Astrocyte of the cerebellum (primary cell): Measurements from ENCODE around the gene COA8.

Experiments
- DNase-seq: peaks from one replicate; pipeline ENCODE4 v3.0.0-alpha.2; 2011; ENCODE audit warnings: low read depth
- H3K4me3 ChIP-seq: 2 replicates; pipeline ENCODE4 v1.5.1; 2011; ENCODE audit warnings: mild to moderate bottlenecking, low read depth, low read length, moderate library complexity
- in situ Hi-C: cut with HindIII; loops from 2 replicates; pipeline ENCODE4 v1.10.0; 2017; ENCODE audit warnings: low sequenced_read_pairs
- TF ChIP-seq, protein P1 (sequence below): IDR thresholded peaks from 2 replicates; pipeline ENCODE4 v1.5.1; 2012; ENCODE audit warnings: low read length, low read depth, moderate library complexity, mild to moderate bottlenecking; ENCODE audit errors: missing control alignments

Gene COA8

DNA sequence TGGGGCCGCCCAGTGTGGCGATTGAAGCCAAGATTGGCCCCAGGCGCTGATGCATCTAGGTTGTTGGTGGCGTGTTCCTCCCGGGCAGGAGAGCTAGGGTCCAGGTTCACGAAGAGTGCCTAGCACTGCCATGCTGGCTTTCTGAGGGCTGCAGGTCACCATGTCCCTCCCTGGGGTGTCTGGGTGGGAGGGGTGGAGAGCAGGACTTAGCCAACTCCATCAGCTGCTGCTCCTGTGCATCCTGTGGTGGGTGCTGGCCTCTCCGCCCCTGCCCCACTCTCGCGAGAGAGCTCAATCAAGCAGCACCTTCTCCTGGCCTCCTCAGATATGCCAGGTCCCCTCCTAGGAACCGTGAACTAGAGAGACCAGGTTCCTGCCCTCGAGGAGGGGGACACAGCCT lies 31.9 kb upstream of the COA8 start:
- TF ChIP-seq, protein P1, sequence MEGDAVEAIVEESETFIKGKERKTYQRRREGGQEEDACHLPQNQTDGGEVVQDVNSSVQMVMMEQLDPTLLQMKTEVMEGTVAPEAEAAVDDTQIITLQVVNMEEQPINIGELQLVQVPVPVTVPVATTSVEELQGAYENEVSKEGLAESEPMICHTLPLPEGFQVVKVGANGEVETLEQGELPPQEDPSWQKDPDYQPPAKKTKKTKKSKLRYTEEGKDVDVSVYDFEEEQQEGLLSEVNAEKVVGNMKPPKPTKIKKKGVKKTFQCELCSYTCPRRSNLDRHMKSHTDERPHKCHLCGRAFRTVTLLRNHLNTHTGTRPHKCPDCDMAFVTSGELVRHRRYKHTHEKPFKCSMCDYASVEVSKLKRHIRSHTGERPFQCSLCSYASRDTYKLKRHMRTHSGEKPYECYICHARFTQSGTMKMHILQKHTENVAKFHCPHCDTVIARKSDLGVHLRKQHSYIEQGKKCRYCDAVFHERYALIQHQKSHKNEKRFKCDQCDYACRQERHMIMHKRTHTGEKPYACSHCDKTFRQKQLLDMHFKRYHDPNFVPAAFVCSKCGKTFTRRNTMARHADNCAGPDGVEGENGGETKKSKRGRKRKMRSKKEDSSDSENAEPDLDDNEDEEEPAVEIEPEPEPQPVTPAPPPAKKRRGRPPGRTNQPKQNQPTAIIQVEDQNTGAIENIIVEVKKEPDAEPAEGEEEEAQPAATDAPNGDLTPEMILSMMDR = no peak
- DNase-seq = no peak

DNA sequence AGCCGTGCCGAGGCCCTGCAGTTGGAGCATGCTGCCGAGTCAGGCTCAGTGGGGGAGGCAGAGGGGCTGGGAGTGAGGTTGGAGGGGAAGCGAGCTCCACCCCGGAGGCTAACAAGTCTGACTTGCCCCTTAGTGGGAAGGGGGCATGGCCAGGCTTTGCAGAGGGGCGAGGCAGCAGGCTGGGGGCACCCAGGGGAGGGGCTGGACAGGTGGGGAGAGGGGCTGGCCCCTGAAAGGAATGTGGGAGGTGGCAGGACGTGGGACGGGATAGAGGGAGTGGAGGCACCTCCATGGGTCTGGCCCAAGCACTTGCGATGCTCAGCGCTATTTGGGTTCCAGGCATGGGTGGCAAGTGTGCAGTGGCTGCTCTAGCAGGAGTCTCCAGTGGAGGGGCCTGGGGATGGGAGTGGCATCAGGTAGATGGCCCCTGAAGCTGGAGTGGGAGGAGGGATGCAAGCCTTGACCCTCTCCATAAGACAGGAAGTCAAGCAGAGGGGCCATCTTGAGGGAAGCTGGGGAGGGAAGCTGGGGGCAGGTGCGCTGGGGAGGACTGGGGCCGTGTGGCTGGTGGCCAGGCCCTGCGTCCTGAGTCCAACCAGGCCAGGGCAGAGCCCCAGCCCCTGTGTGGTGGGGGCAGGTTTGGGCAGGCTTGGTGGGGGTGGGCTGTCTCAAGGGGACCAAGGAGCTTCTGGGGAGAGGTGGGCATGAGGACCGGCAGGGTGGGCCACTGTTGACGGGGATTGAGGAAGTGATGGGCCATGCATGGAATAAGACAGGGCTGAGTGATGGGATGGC lies 31.1 kb upstream of the COA8 start:
- in situ Hi-C loops = no loop called here
- DNase-seq = no peak
- TF ChIP-seq, protein P1 = no peak
- no peak overlapping the region for H3K4me3 ChIP-seq

More for the DNA sequence above, 31.9 kb upstream of the COA8 start:
- no peak overlapping the region for H3K4me3 ChIP-seq
- in situ Hi-C loops = no loop called here

DNA sequence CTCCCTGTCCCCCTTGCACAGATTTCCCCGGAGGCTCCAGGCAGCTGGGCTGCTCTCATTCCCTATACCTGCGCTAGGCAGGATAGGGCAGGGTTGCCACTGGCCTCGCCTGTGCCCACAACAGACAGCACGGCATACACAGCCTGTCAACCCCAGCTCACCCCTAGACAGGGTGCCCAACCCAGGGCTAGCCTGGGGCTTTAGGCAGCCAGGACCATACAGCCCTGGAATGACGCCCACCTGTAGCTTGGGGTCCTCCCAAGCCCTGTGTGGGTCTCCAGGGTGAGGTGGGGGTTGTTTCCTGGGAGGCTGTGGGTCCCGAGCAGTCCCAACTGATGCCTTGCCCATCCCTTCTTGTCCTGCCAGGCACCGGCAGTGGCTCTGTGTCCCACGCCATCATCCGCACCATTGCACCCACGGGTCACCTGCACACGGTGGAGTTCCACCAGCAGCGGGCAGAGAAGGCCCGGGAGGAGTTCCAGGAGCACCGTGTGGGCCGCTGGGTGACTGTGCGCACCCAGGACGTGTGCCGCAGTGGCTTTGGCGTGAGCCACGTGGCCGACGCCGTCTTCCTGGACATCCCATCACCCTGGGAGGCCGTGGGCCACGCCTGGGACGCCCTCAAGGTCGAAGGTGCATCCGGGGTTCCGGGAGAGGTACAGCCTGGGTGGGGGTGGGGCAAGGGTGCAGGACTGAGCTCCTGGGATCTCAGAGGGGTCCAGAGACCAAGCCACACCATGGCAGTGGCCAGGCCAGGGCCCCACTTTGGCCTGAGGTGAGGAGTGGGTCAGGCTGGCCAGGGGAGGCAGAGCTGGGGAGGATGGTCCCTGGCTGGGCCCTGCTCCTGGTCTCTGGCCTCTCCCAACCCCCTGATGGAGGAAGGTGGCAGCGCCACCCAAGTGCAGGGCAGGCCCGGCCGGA lies 30.3 kb upstream of the COA8 start:
- TF ChIP-seq, protein P1 = no peak
- no peak overlapping the region for H3K4me3 ChIP-seq
- no peak for DNase-seq
- in situ Hi-C loops = no loop called here

DNA sequence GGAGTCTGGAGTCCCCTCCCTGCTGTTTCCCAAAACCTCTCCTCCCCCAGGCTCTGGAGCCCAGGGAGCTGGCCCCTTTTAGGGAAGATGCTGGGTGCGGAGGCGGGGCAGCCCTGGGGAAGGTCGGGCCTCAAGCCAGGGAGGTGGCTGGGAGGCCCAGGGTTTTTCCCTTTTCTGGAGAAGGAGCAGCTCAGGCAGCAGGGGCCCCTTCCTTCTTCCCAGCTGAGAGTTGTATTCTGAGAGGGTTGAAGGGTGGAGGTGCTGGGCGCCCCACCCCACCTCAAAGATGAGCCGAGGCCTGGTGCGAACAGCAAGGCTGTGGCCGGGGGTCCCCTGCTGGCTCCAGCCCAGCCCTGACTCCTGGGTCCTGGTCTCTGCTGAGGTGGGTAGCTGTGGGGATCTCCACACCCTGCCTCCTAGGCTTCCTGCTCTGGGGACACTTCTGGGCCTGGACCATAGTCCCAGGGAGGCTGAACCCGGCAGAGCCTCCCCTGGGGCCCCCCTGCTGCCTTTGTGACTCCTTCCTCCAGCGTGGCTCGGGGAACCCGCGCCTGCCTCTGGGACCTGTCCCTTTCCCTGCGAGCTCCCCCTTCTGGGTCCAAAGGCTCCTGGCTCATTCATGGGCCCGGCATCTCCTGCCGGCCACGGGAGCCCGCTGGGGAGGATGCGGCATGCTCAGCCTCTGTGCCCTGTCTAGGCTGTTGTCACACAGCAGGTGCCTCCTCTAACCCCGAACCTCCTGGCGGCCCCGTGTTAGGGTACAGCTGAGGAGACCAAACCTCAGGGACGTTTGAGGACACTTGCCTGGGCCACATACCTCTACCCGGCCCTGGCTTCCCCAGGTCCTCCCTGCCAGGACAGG lies 29.4 kb upstream of the COA8 start:
- in situ Hi-C loops = no loop called here
- TF ChIP-seq, protein P1 = no peak
- no peak overlapping the region for H3K4me3 ChIP-seq
- no peak for DNase-seq

DNA sequence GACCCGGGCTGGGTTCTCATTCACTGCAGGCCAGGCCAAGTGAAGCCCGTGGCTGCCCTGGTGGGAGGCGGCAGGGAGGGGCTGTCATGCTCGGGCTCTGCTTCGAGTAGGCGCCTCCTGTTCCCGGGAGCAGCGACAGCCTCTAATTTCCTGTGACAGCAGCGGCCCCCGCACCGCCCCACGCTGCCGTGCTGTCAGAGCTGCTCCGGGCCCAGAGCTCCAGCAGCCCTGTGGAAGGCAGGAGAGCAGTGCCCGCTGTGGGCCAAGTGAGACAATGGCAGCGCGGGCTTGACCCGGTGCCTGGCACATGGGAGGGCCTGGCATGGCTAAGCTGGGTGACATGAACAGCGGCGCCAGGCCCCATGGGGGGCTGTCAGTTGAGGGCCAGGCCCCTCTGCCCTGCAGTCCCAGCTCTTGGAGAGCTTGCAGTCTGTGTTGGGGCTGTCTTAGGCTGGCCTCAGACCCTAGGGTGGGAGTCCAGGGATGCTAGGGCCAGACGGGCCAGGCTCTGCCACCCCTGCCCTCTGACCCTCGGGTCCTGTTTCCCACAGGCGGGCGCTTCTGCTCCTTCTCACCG lies 28.7 kb upstream of the COA8 start:
- TF ChIP-seq, protein P1 = no peak
- DNase-seq = no peak
- in situ Hi-C loops = no loop called here
- H3K4me3 ChIP-seq = no peak overlapping the region

DNA sequence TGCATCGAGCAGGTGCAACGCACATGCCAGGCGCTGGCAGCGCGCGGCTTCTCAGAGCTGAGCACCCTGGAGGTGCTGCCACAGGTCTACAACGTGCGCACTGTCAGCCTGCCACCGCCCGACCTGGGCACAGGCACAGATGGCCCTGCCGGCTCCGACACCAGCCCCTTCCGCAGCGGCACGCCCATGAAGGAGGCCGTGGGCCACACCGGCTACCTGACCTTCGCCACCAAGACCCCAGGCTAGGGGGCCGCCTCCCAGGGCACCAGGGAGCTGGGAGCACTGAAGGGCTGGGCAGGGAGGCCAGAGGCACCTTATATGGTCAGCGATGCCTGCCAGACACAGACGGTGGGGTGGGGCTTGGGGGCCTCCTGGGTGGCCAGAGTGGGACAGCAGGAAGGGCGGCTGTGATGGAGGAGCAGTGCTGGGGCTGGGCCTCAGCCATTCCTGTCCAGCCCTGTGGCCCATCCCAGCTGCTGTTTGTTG lies 28.1 kb upstream of the COA8 start:
- in situ Hi-C loops = no loop called here
- H3K4me3 ChIP-seq = no peak overlapping the region
- TF ChIP-seq, protein P1 = no peak
- DNase-seq = no peak
